CD4-positive, alpha-beta memory T cell (primary cell): ENCODE data around the gene CDC40. TPM values are rescaled to one million over a fixed set of nuclear protein-coding genes. Genes with fewer than 3 reads are reported as not detected.

Experiments used
- polyA plus RNA-seq, 2 donors: library from polyadenylated mRNA; unstranded; fragments of 300-500 nt; fragmentation: Illumina TruSeq; gene quantifications; one replicate each; pipeline ENCODE4 v1.2.3, GENCODE V29; 2021
- total RNA-seq, 2 experiments: library from RNA; stranded (reverse); gene quantifications; one replicate each; pipeline ENCODE4 v1.2.3, GENCODE V29; 2021

Gene CDC40
- total and polyA plus RNA-seq, 4 experiments from 2014 or later, result 20.4 to 38.0 (median 35.9) TPM

Other genes with a start within 250 kb of the CDC40 start
- gene GPR6, start 202.1 kb upstream of the CDC40 start, total RNA-seq, result not detected
- gene GPR6, start 202.1 kb upstream of the CDC40 start, polyA plus RNA-seq, result not detected
- under 1 TPM; 0.39 to 0.70 TPM for gene WASF1, start 757 bp upstream of the CDC40 start, total RNA-seq
- gene WASF1, start 757 bp upstream of the CDC40 start, polyA plus RNA-seq, result under 1 TPM; 0.09 to 0.13 TPM
- under 1 TPM; 0.29 to 0.39 TPM for gene METTL24, start 177.9 kb downstream of the CDC40 start, total RNA-seq
- gene METTL24, start 177.9 kb downstream of the CDC40 start, polyA plus RNA-seq, result under 1 TPM in 1 of 2 donors, not detected in 1; 0.69 TPM
- gene DDO, start 235.1 kb downstream of the CDC40 start, total RNA-seq, result not detected
- gene DDO, start 235.1 kb downstream of the CDC40 start, polyA plus RNA-seq, result not detected